HG03280 (cell line): Measurements from ENCODE around the gene GGCT.
"Not testable (repeated sequence)": the region's sequence is repeated elsewhere in the genome, so short reads cannot be mapped to it uniquely, and the experiment has no call there.

Experiments used
- ATAC-seq: cut with Tn5 transposase; IDR thresholded peaks from one replicate; pipeline ENCODE4 v1.9.1; 2021; ENCODE audit warnings: mild to moderate bottlenecking, moderate library complexity; ENCODE audit not compliant: unreplicated experiment

Gene GGCT

DNA sequence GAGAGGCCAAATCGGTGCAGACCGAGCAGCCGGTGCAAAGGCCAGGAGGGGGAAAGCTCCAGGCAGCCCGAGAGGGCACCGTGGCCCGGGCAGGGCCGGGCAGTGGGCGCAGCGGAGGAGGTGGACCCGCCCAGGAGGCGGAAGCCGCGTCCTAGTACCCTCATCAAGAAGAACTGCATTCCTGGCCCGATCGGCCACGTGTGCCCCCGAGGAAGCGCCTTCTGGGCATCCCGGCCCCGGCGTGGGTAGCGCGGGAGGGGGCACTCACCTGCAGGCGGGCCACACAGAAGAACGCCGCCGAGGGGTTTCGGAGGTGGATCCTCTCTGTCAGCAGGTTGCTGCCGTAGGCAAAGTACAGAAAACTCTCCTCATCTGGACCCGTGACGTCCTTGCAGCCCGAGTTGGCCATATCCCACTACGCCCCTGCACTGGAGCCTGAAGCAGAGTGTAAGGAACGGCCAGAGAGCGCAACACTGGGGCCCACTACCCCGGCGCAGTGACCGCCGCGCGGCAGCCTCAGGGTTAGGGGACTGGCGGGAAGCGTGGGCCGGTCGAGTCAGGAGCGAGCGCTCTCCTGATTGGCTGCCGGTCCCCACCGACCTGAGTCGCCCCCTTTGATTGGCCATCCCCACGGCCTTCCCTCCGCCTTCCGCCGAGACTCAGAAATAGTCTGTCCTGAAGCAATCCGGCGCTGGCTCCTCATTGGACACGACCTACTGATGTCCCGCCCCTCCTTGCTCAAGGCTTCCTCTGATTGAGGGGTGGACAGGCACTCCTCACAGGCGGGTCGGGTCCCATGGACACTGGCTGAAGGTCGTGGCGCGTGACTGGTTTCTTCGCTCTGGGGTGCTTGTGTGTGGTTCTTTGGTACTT is at the start of gene GGCT:
Gene GGCT (minus strand): TSS at position 529 of the 873 bp plus-strand sequence. CDS start 120 bp downstream, at position 409.
- ATAC-seq, result peak; percentile 99

DNA sequence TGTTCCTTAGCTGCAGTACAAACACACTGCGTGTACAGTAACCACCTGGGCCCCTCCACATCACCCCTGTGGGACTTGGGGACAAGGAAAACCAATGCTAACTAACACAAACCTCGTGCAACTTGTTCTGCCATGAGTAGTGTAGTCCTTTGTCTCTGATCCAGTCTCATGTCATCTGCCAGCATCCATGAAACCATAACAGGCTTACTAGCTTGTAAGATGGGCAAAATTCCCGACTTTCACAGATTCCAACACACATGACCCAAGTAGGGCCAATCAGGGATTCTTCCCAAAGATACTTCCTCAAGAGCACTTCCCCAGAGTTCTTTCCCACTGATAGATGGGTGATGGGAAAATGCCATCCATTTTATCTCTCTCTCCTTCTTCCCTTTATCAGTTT is 48.9 kb upstream of the GGCT start:
- no peak for ATAC-seq

- ATAC-seq, result no peak
These were observed 48.5 kb upstream of the GGCT start for GRCh38 chr7:30553141-30553540.

DNA sequence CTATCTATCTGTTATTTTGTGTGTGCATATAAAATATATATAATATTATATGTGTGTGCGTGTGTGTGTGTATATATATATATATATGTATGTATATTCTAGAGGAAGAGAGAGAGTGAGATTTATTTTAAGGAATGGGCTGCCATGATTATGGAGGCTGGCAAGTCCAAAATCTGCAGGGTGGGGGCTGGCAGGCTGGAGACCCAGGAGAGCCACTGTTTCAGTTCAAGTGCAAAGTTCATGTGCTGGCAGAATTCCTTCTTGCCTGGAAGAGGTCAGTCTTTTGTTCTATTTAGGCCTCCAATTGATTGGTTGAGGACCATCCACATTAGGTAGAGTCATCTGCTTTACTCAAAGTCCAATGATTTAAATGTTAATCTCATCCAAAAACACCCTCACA is 47.7 kb upstream of the GGCT start:
- ATAC-seq, result no peak

DNA sequence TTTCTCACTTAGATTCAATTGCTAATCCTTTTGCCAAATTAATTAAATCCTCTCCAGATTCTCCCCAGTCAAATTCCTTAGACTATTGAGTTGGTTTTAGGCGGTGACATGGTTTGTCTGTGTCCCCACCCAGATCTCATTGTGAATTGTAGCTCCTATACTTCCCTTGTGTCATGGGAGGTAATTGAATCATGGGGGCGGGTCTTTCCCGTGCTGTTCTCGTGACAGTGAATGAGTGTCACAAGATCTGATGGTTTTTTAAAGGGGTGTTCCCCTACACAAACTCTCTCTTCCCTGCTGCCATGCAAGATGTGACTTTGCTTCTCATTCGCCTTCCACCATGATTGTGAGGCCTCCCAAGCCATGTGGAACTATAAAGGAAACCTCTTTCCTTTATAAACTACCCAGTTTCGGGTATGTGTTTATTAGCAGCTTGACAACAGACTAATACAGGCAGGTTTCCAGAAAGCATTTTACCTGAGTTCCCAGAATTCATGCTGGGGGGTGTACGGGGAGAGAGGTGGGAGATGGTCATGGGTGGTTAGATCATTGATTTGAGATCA is 45.4 kb upstream of the GGCT start:
- ATAC-seq, result no peak

DNA sequence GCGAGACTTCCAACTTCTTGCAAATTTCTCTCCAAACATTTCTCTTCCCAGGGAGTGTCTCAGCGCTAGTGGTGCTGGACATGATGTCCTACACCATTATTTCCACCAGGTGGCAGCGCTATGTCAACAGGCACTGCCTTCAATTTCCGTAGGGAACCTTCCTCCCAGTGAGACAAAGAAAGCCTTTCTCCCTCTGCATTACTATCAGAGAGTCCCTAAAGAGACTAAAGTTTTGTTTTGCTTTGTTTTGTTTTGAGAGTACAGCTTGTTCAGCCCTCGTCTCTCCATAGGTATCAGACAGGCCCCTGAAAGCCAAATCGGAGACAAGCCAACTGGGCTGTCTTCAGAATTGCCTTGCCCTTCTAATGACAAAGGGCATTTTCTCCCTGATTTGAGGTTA is 44.2 kb upstream of the GGCT start:
- ATAC-seq, result peak; percentile 66

DNA sequence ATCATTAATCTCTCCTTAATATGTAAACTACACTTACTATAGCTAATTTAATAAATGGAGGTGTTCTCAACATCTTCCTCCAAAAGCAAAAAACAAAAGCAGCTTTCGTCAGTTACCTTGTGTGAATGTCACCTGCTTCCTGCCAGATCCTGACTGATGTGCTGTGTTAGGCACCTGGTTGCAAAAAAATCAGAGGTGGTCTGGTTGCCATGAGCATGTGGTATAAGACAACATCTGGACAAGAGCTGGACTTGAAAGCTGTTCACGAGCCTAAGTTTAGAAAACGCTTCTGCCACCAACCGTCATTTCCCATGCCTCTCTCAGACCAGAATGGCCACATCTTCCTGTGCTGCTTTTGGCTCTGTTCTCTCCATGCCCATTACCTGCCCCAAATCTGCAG is 42.0 kb upstream of the GGCT start:
- no peak for ATAC-seq

GRCh38 chr7:30545791-30546555 is 41.3 kb upstream of the GGCT start:
- ATAC-seq, result no peak

DNA sequence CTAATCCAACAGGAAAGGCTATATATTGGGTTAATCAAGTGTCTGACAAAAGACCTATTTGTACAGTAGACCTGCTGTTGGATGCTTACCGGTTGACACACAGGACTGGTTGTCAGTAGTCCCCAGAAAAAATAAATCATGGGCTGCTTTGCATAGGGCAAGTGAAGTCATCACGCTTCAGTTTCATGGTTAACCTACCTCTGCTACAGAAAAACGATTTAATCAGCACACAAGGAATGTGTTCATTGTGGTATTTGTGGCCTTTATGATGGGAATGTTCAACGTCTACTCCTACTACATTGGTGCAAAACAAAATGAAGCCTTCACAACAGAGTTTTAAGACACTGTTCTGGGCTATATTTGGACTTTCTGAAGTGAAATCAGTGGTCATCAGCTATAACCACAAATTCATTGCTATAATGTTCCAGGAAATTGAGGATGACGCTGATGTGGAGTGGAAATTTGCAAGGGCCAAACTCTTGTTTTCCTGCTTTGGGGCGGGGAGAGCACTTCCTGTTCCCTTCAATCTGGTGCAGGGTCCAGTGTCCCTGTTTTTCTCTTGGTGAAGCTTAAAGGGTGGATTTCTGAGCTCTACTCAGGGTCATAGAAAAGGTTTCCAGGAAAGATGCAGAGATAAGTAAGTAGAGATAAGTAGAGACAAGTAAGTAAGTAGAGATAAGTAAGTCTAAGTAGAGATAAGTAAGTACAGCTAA is 39.3 kb upstream of the GGCT start:
- no peak for ATAC-seq

DNA sequence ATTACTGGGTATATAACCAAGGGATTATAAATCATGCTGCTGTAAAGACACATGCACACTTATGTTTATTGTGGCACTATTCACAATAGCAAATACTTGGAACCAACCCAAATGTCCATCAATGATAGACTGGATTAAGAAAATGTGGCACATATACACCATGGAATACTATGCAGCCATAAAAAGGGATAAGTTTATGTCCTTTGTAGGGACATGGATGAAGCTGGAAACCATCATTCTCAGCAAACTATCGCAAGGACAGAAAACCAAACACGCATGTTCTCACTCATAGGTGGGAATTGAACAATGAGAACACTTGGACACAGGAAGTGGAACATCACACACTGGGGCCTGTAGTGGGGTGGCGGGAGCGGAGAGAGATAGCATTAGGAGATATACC is 38.5 kb upstream of the GGCT start:
- ATAC-seq, result not testable (repeated sequence)

- no peak for ATAC-seq
These were observed 29.3 kb upstream of the GGCT start for GRCh38 chr7:30533886-30534285.

DNA sequence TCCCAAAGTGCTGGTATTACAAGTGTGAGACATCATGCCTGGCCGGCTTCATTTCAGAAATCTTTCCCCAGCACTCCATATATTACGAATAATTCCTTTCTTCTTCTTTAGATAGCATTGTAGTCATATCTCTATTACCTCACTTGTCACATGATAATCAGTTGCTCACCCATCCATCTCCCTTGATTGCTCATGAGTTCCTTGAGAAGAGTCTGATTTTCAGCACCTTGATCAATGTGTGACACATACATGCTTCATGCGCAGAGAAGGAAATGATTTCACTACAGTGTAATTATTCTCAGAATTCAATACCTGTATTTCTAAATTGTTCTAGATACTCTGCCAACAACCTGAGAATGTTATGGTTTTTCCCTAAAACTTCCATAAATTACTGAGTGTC is 26.7 kb upstream of the GGCT start:
- ATAC-seq, result no peak

DNA sequence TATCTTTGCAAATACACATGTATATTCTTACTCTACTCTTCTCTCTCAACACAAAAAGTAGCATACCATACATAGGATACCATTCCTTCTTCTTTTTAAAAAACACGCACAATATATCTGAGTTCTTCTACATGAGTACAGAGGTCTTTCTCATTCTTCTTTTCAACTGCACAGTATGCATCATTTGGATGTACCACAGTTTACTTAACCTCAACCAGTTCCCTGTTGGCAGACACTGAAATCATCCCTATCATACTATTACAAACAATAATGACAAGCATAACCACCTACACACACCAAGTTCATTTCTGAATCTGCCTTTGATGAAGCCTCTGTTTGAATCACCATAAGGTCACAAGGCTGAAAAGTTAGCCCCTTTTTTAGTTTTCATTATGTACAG is 25.7 kb upstream of the GGCT start:
- no peak for ATAC-seq

DNA sequence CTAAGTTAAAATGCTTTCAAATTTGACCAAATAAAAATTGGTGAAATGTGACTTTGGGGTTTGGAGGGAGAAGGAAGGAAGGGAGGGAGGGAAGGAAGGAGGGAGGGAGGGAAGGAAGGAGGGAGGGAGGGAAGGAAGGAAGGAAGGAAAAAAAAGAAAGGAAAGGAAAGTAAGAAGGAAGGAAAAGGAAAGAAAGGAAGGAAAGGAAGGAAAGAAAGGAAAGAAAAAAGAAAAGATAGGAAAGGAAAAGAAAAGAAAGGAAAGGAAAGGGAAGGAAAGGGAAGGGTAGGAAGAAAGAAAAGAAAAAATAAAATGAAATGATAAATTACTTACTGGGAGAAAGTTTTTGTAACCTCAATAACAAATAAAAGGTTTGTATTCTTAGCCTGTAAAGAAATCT is 24.1 kb upstream of the GGCT start:
- no peak for ATAC-seq

GRCh38 chr7:30527297-30527696 is 22.7 kb upstream of the GGCT start:
- not testable (repeated sequence) for ATAC-seq

- no peak for ATAC-seq
These were observed 21.5 kb upstream of the GGCT start for GRCh38 chr7:30526163-30526562.

DNA sequence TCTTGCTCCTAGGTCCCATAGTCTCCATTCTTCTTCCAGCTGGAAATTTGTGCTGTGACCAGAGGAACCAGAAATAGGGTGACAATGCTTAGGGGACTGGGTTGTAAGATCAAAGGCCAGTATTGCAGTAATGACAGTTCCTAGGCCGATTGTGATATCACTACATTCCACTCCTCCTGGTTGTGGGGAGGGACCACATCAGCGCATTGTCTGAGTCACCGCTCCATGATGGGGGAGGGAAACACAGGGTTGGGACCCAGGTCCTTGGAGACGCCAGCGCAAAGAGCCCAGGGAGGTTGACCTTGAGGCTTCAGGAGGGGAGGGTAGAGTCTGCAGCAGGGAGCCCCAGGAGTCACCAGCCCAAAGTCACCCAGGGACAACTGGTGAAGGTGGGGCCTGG is 20.8 kb upstream of the GGCT start:
- no peak for ATAC-seq

DNA sequence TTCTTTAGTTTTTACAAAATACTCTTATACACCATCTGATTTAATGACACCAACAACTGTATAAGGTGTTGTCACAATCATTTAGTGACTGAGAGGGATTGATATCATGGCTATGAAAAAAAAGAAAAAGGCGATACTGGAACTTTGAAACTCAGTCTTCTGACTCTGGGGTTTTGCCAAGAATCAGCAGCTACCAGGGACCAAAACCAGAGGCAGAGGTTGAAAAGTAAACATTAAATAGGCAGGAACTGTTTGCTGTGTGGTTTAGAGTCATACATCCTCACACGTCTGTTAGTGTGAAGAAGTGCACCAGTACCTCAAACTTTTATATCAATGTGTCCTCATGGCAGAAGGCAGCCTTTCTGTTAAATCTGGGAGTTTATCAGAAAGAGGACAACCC is 19.9 kb upstream of the GGCT start:
- ATAC-seq, result no peak

DNA sequence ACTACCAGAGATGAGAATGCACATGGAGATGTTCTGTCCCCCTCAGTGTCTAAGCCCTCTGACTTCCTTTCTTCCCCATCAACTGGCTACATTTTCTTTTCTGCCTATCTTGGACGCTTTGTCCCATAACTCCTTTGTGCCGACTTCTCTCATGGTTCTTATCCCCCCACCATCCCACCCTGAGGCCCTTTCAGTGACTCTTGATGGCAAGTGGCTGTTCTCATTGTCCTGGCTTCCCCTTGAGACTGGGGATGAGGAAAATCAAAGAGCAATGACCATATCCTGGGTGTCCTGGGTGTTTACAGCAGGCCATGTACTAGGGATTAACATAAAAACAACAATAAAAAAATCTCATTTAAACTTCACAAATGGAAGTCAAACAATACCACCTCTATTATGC is 18.8 kb upstream of the GGCT start:
- no peak for ATAC-seq

DNA sequence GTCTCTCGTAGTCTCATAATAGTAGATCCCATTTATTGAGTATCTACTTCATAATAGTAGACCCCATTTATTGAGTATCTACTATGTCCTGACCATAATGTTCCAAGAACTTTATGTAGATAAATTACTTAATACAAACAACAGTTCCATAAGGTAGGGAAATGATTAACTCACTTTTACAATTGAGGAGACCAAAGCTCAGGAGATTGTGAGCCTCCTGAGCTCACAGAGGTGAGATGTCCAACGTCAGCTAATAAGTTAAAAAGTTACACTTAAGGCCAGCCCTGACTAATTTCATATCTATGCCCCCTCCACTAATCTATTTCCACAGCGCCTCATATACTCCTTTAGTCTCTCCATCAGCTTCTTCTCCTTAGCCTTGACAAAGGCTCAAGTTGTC is 17.5 kb upstream of the GGCT start:
- ATAC-seq, result no peak

- ATAC-seq, result no peak
These were observed 16.9 kb upstream of the GGCT start for GRCh38 chr7:30521532-30521931.
